Stimulated activated CD4-positive, alpha-beta T cell treated with anti-CD3 and anti-CD28 coated beads, TNF-alpha, amount 100 ng/mL, for 1 hour (primary cell): Measurements from ENCODE around the gene CCDC187.
"Not testable (repeated sequence)": the region's sequence is repeated elsewhere in the genome, so short reads cannot be mapped to it uniquely, and the experiment has no call there.

Experiments
- DNase-seq, 3 donors: peaks; one replicate each; pipeline ENCODE4 v3.0.0-alpha.2; 2020; ENCODE audit warnings: low read depth in 3 of 3, low spot score in 1 of 3

Gene CCDC187

DNA sequence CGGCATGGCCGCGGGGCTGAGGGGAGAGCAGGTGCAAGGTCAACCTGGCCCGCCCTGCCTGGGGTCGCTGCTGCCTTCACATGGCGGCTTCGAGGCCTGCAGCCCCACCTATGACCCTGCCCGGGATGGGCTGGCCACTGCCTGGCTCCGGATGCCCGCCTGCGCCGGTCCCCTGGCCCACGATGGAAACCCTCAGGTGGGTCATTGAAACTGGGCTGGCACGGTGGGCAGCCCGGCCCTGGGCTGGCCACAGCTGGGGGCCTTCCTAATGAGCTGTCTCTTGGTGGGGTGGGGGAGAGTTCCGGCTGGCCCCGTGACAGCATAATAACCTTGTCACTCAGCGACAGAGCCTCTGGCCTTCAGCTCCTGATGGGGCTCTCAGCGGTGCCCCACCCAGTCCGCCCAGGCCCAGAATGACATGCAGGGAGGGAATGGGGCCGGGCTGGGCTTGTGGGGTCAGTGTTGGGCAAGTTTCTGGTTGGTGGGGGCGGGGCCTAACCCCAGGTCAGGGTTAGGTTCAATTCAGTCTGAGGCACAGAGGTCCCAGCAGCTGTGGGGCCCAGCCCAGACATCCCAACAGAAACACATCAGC is at the start of gene CCDC187:
TSS of gene CCDC187 (minus strand) at position 270 of the 592 bp plus-strand sequence. CDS start at position 6, 264 bp downstream.
- no peak for DNase-seq

DNA sequence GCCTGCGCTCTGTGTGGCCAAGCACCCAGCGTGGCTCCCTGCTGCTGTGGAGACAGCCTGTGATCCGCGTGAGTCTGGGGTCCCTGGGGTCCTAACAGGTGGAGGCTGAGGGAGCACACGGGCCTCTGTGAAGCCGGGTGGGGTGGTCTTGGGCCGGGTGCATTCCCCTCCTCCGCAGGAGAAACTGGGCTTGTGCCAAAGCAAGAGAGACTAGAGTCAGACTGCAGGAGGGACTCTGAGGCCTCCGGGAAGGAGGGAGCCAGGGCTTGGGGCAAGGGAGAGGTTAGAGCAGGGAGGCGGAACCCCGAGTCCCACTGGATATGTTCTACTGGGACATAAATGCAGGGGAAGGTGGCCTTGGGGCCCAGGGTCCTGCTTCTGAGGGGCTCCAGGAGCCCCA is 49.2 kb upstream of the CCDC187 start:
- no peak for DNase-seq

DNA sequence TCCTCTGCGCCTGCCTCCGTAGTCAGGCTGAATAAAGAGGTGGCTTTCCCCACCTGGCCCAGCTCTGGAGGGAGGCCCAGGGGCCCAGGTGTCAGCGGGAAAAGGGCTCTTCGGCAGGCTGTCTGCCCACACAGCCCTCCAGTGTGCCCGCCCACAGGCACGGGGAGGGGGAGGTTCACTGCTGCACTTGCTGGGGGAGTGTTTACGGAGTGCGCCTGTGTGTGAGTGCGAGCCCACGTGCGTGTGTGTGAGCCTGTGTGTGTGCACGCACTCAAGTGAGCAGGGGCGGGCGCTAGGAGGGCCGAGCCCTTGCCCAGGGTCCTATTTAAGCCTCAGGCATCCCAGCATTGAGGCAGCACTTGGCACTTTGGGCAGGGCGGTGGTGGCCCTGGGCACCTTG is 48.8 kb upstream of the CCDC187 start:
- DNase-seq = no peak

DNA sequence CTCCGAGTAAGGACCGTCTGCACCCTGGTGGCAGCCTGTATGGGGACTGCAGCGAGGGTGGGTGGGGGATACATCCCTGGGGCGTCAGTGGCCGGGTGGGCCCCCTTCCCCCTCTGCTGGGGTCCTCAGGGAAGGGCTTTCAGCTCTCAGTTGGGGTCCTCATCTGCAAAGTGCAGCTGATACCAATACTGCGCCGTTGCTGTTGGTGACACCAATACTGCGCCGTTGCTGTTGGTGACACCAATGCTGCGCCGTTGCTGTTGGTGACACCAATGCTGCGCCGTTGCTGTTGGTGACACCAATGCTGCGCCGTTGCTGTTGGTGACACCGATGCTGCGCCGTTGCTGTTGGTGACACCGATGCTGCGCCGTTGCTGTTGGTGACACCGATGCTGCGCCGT is 48.0 kb upstream of the CCDC187 start:
- DNase-seq = not testable (repeated sequence)

DNA sequence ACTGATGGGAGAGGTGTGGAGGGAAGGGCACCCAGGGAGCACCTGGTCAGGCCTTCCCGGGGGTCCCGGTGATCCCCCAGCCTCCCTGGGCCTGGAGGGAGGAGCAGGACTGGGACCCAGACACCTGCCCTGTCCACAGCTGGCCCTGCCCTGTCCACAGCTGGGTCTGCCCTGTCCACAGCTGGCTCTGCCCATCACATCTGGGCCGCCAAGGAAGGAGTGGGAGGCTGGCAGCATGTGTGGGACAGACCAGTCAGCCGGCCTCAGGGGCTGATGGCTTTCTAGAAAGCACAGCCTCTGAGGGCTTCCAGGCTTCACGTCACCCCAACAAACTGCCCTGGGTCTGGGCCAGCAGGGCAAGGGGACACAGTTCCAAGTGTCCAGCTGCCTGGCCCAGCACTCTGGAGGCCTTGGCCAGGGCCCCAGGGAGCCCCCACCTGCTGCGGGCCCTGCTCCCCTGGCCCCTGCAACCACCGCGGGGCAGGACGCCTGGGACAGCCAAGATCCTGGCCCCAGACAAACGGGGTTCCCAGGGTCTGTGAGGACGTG is 47.4 kb upstream of the CCDC187 start:
- no peak for DNase-seq

DNA sequence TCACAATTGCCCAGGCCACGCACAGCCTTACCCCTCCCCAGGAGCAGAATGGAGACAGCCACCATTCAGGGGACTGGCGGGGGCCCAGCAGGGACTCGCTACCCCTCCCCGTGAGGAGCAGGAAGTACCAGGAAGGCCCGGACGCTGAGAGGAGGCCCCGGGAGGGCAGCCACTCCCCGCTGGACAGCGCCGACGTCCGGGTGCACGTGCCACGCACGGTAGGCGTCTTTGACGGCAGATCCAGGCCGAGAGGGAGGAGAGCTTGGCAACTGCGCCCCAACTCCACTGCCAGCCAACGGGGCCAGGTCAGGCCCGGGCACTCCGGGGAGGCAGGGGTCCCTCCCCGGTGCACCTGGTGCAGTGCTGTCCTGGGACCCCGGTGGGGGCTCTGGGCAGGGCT is 45.7 kb upstream of the CCDC187 start:
- no peak for DNase-seq

DNA sequence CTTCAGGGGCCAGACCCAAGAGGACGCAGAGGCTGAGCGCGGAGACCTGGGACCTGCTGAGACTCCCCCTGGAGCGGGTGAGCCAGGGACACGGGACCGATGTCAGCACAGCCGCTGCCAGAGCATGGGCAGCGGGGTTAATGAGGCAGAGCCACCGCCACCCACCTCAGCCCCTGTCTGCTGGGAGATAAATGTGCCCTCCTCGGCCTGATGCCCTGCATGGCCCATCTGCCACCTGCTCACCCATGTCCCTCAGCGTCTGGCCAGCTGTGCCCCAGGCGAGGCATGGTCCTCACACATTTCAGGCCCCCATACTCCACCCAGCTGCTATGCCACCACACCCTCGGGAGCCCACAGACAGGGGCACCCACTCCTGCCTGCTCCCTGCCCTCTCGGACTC is 44.8 kb upstream of the CCDC187 start:
- DNase-seq = no peak

DNA sequence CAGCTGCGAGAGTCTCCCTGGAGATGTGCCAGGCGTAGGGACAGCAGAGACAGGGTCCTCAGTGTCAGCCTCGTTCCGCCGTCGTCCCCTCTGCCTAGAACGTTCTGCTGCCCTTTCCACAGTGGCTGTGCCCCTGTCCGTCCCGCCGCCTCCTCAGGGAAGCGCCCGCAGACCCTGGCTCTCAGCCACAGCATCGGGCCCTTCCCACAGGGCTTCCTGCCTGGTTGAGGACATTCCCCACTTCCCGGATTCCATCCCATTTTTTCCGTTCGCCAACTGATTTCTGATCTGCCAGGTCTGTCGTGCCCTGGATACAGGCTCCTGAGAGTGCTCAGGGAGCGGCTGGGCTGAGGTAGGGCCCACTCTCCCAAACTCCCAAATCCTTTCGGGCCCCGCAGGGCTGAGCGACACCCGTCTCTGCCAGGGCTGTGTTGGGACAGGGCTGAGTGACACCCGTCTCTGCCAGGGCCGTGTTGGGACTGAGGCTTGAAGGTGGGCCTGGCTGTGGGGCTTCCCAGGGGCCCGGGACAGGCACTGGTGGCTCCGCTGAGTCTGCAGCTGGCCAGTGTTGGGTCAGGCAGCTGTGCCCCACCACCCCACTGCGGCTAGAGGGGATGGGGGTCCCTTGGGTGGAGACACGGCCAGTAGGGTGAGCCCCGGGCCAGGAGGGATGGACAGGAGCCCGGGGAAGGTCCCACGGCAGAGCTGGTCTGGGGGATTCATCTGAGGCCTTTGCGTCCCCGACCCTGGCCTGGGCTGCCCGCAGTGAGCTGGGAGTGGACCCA is 43.8 kb upstream of the CCDC187 start:
- no peak for DNase-seq

DNA sequence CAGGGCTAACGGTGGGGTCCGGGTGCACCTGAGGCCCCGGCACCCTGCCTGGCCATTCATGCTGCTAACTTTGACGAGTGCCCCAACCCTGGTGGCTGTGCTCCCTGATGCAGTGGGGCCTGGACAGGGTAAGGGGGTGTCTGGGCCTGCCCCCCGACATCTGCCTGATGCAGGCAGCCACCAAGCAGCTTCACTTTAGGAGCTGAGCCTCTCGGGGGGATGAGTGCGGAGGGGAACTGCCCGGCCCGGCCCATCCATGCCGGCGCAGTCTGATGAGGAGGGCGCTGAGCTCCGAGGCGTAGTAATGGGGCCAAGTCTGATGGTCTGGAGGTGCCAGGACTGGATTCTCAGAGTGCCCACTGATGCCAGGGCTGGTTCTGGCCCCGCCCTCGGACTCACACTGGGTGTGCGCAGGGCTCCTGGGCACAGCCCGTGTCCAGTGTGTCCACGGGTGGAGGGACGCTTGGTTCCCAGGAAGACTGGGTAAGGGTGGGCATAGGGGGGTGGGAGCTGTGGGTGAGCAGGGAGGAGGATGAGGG is 43.1 kb upstream of the CCDC187 start:
- no peak for DNase-seq

DNA sequence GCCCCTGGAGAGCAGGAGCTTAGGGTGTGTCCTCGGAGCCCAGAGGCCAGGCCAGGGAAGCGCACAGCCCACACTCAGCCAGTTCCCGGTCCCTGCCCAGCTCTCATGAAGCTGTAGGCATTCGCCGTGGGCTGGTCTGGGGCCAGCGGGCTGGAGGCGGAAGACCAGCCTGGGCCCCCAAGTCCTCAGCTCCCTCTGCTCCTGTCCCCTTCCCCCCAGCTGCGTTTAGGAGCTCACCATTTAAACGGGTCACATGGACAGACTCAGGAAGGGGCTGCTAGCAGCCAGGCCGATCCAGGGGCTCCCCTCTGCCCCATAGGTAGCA is 42.2 kb upstream of the CCDC187 start:
- DNase-seq = no peak

DNA sequence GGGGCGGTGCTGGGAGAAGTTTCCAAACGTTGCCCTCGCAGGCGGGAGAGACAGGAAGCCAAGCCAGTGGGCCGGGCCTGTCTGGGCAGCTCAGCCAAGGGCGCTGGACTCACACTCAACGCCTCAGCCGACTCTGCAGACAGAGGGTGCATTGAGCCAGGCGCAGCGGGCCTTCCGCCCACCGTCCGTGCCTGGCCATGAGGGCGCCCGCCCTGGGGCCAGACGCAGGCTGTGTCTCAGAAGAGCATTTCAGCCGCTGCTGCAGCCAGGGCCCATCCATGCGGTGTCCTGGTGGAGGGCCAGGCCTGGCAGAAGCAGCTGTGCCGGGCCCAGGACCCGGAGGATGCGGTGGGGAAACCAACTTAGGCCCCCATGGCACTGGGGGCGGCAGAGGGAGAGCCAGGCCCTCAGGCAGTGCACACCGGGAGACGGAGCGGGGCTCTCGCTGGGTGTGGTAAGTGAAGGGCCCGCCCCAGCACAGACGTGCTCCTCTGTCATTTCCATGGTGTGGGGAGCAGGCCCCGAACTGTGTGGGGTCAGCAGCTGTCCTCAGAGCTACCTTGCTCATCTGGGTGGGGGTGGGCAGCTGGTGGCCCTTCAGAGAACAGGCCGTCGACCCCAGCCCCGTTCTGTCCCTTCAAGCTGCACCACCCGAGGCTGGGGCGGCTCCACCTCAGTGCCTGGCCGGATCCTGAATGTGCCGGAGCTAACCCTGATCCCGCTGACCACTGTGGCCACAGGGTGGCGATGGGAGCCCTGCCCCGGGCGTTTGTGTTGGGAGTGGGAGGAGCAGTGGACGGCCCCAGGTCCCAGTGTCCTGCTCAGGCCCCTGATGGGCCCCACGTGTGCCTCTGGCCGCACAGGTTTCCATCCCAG is 41.6 kb upstream of the CCDC187 start:
- no peak for DNase-seq

DNA sequence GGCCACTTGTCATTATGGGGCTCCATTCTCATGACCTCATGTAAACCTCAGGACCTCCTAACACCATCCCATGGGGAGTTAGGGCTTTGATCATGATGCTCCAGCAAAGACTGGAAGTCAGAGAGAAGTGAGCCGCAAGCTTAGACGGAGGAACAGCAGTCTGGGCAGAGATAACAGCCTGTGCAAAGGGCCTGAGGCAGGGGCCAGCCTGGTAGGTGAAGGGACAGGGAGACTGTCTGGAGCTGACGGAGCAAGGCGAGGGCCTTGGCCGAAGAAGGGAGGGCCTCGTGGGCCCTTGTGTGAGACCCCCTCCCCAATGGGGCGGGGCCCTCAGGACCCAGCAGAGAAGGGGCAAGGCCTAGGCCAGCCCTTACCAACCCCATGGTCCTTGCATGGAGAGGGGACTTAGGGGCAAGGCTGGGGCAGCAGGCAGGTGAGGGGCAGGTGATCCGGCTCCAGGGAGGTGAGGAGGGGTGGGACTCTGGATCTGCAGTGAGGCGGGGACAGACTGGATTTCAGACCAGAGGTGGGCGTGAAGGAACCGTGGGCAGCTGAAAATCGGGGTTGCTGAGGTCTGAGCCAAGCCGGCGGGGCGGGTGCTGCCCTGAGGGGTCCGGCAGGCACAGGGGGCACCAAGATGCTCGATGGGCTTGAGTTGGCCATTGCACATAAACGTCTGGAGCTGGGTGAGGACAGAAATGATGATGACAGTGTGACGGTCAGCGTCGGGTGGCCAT is 40.8 kb upstream of the CCDC187 start:
- no peak for DNase-seq

DNA sequence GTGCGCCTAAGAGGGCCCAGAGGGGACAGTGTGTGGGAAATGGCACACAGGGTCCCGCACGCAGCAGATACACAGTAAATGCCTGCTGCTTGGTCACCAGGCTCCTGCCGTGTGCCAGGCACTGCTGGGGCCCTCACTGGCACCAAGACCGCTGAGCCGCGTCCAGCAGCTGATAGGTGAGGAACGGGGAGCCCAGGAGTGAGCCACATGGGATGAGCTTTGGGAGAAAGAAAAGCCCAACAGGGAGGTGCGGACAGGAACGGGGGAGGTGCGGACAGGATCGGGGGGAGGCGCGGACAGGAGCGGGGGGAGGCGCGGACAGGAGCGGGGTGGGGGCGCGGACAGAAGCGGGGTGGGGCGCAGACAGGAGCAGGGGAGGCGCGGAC is 40.0 kb upstream of the CCDC187 start:
- DNase-seq = no peak

DNA sequence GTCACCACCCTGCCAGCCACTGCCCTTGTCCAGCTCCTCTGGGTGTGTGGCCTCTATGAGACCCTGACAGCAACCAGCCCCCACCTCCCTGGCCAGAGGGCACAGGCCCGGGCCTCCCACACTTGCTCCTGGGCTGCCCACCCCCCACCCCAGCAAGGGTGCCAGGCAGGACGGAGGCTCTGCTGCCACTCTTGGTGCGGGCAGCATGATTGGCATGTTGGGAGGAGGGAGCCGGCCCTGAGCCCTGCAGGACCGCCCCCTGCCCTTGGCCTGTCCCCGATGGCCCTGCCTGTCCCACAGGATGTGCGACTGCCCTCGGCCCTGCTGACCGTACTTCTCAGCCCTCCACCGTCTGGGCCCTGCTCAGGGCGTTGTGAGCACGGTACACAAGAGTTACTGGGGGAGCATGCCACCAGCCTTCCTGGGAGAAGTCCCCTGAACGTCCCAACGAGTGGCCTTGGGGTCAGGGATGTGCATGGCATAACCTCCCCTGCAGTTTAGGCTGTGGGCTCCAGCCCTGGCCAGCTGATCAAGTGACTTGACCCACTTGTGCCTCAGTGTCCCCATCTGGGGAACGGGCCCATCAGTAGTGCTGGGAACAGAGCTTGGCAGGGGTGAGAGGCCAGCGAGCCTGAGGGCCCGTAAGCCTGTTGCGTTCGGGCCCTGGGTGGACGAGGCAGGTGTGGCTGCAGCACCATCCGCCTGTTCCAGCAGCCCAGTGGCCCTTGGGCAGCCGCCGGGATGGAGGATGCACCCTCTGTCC is 39.4 kb upstream of the CCDC187 start:
- no peak for DNase-seq

DNA sequence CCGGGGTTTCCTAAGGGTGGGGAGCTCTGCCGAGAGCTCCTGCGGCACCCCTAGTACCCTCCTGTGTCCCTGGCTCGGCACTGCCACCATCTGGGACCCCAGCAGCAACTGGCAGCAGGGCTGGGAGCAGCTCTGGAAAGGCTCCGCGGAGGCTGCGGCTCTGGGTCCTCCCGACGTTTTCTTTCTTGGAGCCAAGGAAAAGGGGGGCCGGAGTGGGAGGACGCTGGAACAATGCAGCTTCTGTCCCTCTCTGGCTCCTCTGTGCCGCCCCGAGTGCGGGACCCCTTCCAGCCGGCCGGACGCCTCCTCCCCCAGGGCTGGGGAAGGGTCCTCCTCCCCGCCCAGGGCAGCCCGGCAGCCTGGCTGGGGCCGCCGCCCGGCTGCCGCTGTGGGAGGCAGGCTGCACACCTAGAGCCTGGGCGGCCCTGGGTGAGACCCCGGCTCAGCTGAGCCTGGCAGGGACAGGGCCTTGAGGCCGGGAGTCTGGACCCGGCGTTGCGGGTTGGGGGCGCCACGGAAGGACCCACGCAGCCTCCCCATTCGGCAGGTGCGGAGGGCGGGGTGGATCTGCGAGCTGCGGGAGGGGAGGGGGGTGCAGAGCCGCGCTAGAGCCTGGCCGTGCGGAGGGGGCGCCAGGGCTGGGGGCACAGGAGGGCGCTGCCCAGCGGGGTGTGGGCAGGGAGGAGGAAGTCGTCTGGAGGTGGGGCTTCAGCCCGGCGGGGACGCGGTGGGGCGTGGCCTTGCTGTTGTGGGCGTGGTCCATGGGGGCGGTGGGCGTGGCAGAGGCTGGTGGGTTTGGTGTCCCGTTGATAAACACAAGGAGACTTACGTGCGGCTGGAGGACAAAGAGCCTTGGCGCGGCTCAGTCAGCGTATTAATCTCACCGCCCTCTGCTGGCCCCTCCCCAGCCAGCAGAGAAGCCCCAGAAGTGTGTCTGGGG is 38.6 kb upstream of the CCDC187 start:
- peak in 1 of 3 donors; percentile 54 for DNase-seq

DNA sequence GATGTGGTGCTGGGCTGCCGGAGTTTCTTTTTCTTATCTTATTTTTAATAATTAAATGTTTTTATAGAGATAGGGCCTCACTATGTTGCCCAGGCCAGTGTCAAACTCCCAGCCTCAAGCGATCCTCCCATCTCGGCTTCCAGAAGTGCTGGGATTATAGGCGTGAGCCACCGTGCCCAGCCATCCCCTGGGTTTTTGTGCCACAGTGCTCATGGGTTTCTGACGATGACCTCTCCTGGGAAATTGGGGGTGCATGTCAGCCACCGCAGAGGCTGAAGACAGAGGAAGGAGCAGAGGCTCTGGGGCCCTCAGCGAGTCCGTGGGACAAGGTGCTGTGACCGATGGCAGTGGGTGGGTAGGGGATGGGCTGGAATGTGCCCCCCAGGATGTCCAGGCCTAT is 37.9 kb upstream of the CCDC187 start:
- DNase-seq = no peak

DNA sequence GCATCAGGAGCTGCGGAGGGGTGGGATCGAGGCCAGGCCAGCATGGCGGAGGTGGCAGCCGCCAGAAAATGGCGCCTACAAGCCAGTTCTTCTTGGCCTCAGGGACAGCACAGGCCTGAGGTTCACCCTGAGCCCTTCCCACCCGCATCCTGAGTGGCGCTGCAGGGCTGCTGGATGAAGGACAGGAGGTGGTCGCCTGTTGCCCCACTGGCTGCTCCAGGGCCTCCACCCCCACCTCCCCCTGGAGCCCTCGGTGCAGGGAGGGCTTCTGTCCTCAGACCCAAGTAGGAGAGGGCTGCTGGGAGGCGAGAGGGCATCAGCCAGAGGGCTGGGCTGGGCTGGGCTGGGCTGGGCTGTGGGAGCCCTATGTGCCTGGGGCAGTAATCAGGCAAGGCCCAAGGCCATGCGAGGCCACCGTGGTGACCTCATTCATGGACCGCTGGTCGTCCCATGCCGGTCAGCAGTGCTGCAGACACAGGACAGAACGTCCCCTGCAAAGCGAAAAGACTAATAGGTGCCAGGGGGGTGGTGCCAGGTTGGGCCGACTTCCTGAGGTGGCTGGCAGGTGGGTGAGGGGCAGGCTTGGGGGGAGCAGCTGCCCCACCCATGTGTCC is 37.3 kb upstream of the CCDC187 start:
- no peak for DNase-seq

DNA sequence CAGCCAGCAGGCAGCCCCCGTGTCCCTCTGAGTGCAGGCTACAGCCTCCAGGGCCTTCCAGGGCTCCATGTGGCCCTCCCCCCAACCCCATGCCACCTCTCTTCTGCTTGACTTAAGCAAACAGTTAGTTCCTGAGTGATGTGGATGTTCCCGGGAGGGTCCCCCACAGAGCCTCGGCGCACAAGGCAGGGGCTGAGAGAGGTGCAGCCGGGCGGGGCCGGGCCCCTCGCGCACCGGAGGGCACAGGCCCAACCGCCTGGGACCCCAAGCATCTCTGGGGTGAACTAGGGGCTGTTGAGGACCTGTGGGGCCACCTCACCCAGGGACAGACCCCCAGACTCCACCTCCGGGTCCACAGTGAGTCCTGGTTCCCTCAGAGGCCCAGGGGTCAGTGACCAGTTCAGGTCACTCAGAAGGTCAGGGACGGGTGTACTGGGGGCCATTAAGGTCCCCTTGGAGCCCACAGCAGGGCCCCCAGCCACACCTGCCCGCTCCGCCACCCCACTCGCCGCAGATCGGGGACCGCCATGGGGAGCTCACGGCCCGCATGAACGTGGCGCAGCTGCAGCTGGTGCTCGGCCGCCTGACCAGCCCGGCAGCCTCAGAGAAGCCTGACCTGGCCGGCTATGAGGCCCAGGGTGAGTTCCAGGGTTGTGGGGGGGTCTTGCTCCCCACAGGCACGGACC is 36.6 kb upstream of the CCDC187 start:
- no peak for DNase-seq
